A673 (cell line): Measurements from ENCODE around the gene ACSS2.

Experiments
- CTCF ChIP-seq: fragments of 300-800, 200-600 bp; sonication (generic); conservative IDR thresholded peaks from 2 replicates; pipeline ENCODE4 v1.5.1; 2017; ENCODE audit warnings: low read depth, mild to moderate bottlenecking, antibody characterized with exemption, low read length, moderate library complexity, mixed read lengths
- EZH2 ChIP-seq: fragments of 200-600 bp; sonication (generic); IDR thresholded peaks from 2 replicates; pipeline ENCODE4 v1.6.1; 2017; ENCODE audit warnings: borderline replicate concordance, low read depth, mild to moderate bottlenecking, mixed read lengths, antibody characterized with exemption, low read length; ENCODE audit not compliant: poor library complexity, severe bottlenecking

GRCh38 chr20:34976286-34976685 lies 99.9 kb downstream of the ACSS2 start:
- TF ChIP-seq EZH2 (no peak), CTCF (no peak)
